Measurements from ENCODE around the gene NANOG. TPM values are rescaled to one million over a fixed set of nuclear protein-coding genes. Genes with fewer than 3 reads are reported as not detected.
"Not testable (repeated sequence)": the region's sequence is repeated elsewhere in the genome, so short reads cannot be mapped to it uniquely, and the experiment has no call there.

Gene NANOG
- total RNA-seq, 3 donors from 2014 or later: 0.27 to 0.33 TPM; not detected in 1

DNA sequence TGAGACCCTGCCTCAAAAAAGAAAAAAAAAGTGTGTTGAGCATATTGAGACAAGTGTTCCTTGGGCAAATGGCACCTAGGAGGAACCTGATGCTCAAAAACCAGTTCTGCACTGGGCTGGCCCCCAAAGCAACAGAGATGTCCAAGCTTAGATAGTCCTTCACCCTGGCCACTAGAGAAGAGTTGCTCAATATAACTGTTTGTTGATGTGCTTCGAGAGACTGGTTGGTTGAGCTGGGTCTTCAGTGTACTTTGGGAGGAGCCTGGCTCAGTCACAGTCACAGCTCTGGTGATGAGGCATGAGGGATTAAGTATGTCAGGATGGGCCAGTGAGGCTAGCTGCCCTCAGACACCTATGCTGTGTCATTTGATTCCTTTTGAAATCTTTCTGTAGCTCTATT lies 45.5 kb downstream of the NANOG start:
- DNase-seq (no peak), ATAC-seq (no peak)
- Mint-ChIP-seq H3K4me3 (no peak overlapping the region), H3K27me3 (ENCODE audit: low read depth) (peaks cover 4% of the 10 kb centered on the region), H3K9me3 (no peaks in the 10 kb centered on the region), H3K4me1 (ENCODE audit: low read depth) (no peaks in the 10 kb centered on the region), H3K36me3 (ENCODE audit: insufficient read depth) (no peaks in the 10 kb centered on the region)

DNA sequence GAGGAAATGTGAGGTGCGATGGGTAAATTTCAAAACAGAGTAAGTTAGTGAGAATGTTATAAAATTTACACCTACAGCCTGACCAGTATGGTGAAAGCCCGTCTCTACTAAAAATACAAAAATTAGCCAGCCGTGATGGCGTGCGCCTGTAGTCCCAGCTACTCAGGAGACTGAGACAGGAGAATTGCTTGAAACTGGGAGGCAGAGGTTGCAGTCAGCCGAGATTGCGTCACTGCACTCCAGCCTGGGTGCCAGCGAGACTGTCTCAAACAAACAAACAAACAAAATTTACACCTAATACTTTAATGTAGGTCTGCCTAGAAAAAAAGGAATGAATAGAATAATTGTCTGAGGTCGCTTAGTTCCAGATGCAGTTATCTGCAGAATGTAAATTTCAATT lies 45.9 kb downstream of the NANOG start:
- Mint-ChIP-seq H3K4me3 (no peak overlapping the region), H3K4me1 (ENCODE audit: low read depth) (no peaks in the 10 kb centered on the region), H3K9me3 (no peaks in the 10 kb centered on the region), H3K27me3 (ENCODE audit: low read depth) (peaks cover 4% of the 10 kb centered on the region), H3K36me3 (ENCODE audit: insufficient read depth) (no peaks in the 10 kb centered on the region)
- DNase-seq (no peak), ATAC-seq (no peak)

DNA sequence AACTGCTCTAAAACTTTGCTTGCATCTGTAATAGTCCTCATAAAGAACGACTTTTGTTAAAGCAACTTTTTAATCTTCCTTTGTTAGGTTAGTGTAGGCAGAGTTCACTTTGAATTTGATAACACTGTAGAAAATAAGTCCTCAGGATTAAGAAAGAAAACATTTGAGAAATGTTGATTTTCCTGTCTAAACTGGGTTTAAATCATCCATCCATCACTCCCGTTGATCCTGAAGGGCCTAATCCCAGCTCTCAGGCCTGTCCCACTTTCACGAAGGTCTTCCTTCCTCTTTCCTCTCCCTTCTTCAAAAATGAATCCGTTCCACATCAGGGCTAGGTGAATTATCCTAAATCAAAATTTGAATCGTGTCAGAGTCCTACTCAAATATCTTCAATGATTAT lies 46.6 kb downstream of the NANOG start:
- peaks cover 4% of the 10 kb centered on the region for H3K27me3 Mint-ChIP-seq (ENCODE audit: low read depth)
- DNase-seq (no peak), ATAC-seq (no peak)
- no peaks in the 10 kb centered on the region for H3K36me3 Mint-ChIP-seq (ENCODE audit: insufficient read depth)
- no peaks in the 10 kb centered on the region for H3K4me1 Mint-ChIP-seq (ENCODE audit: low read depth)
- no peaks in the 10 kb centered on the region for H3K9me3 Mint-ChIP-seq
- H3K4me3 Mint-ChIP-seq: no peak overlapping the region

DNA sequence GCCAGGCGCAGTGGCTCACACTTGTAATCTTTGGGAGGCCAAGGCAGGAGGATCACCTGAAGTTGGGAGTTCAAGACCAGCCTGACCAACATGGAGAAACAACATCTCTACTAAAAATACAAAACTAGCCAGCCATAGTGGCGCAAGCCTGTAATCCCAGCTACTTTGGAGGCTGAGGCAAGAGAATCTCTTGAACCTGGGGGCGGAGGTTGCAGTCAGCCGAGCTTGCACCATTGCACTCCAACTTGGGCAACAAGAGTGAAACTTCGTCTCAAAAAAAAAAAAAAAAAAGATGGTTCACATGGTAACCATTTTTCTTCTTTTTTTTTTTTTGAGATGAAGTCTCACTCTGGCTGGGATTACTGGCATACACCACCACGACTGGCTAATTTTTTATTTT lies 48.2 kb downstream of the NANOG start:
- no peaks in the 10 kb centered on the region for H3K4me1 Mint-ChIP-seq (ENCODE audit: low read depth)
- DNase-seq: no peak

DNA sequence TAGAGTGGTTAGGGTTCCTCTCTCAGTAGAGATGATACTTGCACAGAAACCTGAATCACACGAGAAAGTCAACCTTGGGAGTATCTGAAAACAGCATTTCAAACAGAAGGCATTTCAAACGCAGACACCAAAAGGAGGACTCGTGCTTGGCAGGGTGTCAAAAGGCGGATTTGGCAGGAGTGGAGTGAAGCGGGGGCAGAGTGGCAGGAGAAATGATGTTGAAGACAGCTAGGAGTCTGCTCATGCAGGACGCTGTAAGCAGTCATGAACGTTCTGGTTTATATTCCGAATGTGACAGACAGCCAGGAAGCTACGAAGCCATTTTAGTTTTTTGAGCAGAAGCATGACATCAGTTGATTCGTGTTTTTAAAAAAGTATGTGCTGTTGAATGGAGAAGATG lies 50.0 kb downstream of the NANOG start:
- H3K27me3 Mint-ChIP-seq (ENCODE audit: low read depth); H3K9me3 Mint-ChIP-seq; H3K36me3 Mint-ChIP-seq (ENCODE audit: insufficient read depth); ATAC-seq; H3K4me1 Mint-ChIP-seq (ENCODE audit: low read depth); H3K4me3 Mint-ChIP-seq; DNase-seq: not testable (repeated sequence)

More for the DNA sequence above, 48.2 kb downstream of the NANOG start:
- Mint-ChIP-seq H3K4me3 (no peak overlapping the region), H3K36me3 (ENCODE audit: insufficient read depth) (no peaks in the 10 kb centered on the region), H3K9me3 (no peaks in the 10 kb centered on the region), H3K27me3 (ENCODE audit: low read depth) (peaks cover 6% of the 10 kb centered on the region)
- ATAC-seq: no peak

DNA sequence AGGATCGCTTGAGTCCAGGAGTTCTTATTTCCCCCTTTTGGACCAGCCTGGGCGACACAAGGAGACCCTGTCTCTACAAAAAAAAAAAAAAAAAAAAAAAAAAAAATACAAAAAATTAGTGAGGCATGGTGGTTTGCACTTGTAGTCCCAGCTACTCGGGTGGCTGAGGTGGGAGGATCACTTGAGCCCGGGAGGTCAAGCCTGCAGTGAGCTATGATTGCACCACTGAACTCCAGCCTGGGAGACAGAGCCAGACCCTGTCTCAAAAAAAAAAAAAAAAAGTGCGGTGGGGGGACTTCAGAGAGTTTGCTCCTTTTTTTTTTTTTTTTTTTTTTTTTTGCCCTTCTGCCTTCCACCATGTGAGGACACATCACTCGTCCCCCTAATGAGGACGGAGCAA lies 50.6 kb downstream of the NANOG start:
- not testable (repeated sequence) for H3K36me3 Mint-ChIP-seq (ENCODE audit: insufficient read depth); H3K27me3 Mint-ChIP-seq (ENCODE audit: low read depth); H3K9me3 Mint-ChIP-seq

DNA sequence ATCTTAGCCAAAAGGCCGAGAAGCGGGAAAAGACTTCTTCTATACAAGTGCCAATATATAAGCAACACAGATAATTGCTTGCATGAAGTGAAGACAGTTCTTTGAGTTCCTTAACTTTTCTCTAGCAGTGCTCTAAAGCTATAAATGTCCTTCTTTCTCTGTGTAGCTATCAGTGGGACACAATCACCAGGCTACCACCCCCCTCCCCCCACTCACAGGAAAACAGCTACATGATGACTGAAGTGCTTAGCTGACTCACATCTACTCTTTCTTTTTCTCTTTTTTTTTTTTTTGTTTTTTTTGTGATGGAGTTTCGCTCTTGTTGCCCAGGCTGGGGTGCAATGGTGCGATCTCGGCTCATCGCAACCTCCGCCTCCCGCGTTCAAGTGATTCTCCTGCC lies 53.2 kb downstream of the NANOG start:
- not testable (repeated sequence) for DNase-seq; H3K4me1 Mint-ChIP-seq (ENCODE audit: low read depth); H3K27me3 Mint-ChIP-seq (ENCODE audit: low read depth); H3K36me3 Mint-ChIP-seq (ENCODE audit: insufficient read depth); H3K4me3 Mint-ChIP-seq; H3K9me3 Mint-ChIP-seq
- peak in 1 of 2 donors; percentile 65 for ATAC-seq

More for the DNA sequence above, 50.6 kb downstream of the NANOG start:
- ATAC-seq; DNase-seq; H3K4me1 Mint-ChIP-seq (ENCODE audit: low read depth); H3K4me3 Mint-ChIP-seq: not testable (repeated sequence)

DNA sequence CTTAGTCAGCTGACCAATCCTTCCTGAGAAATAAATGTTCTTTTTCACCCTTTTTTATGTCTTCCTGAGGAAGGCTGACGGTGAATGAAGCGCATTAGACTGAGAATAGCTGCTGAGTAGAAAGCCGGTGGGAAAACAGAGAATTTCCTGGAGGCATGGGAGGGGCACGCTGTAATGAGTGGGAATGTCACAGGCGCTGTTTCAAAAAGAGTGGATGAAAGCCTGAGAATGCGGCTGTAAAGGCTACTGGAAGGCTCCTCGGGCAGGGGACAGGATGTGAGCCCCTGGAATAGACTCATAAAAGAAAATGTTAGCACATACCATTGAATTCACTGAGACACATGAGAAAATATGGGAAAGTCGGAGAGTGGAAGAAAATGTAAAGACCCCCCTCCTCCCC lies 53.9 kb downstream of the NANOG start:
- H3K4me3 Mint-ChIP-seq: not testable (repeated sequence)

DNA sequence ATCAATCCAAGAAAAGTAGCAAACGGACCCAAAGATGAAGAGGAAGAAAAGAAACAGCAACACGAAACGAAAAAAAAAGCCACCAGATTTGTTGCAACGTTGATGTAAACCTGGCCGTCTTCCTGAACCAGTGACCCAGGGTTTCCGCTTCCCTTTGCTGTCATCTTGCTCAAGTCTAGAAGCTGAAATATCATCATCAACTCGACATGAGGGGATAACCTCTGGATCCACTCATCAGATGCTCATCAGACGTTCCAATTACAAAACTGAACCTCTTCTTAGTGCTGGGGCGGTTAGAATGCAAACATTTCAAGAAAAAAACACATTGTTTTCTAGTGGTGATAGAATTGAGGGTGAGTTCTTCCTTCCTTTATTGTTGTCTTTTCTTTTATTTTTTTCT lies 54.4 kb downstream of the NANOG start:
- H3K36me3 Mint-ChIP-seq (ENCODE audit: insufficient read depth); DNase-seq; H3K4me1 Mint-ChIP-seq (ENCODE audit: low read depth); H3K27me3 Mint-ChIP-seq (ENCODE audit: low read depth); H3K9me3 Mint-ChIP-seq; H3K4me3 Mint-ChIP-seq: not testable (repeated sequence)
- ATAC-seq: peak; percentile 89 to 95

More for the DNA sequence above, 53.9 kb downstream of the NANOG start:
- not testable (repeated sequence) for H3K36me3 Mint-ChIP-seq (ENCODE audit: insufficient read depth); H3K27me3 Mint-ChIP-seq (ENCODE audit: low read depth); DNase-seq; H3K9me3 Mint-ChIP-seq; ATAC-seq; H3K4me1 Mint-ChIP-seq (ENCODE audit: low read depth)

DNA sequence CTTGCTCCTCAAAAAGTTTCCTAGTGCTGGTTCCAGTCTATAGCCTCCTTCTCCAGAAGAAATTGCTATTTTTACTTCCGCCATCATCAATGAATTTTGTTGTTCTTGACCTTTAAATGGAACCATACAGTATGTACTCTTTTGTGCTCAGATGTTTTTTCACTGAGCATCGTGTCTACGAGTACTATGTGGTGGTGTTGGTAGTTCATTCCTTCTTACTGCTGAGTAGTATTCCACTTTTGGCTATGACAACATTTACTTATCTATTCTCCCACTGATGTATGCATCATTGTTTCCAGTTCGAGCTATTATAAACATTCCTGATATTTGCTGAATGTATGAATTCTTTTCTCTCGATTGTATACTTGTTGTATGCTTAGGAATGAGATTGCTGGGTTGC lies 54.9 kb downstream of the NANOG start:
- H3K27me3 Mint-ChIP-seq (ENCODE audit: low read depth): peaks cover 4% of the 10 kb centered on the region
- no peaks in the 10 kb centered on the region for H3K9me3 Mint-ChIP-seq
- H3K4me1 Mint-ChIP-seq (ENCODE audit: low read depth): peaks cover 5% of the 10 kb centered on the region
- DNase-seq (no peak), ATAC-seq (no peak)
- no peak overlapping the region for H3K4me3 Mint-ChIP-seq
- H3K36me3 Mint-ChIP-seq (ENCODE audit: insufficient read depth): no peaks in the 10 kb centered on the region

DNA sequence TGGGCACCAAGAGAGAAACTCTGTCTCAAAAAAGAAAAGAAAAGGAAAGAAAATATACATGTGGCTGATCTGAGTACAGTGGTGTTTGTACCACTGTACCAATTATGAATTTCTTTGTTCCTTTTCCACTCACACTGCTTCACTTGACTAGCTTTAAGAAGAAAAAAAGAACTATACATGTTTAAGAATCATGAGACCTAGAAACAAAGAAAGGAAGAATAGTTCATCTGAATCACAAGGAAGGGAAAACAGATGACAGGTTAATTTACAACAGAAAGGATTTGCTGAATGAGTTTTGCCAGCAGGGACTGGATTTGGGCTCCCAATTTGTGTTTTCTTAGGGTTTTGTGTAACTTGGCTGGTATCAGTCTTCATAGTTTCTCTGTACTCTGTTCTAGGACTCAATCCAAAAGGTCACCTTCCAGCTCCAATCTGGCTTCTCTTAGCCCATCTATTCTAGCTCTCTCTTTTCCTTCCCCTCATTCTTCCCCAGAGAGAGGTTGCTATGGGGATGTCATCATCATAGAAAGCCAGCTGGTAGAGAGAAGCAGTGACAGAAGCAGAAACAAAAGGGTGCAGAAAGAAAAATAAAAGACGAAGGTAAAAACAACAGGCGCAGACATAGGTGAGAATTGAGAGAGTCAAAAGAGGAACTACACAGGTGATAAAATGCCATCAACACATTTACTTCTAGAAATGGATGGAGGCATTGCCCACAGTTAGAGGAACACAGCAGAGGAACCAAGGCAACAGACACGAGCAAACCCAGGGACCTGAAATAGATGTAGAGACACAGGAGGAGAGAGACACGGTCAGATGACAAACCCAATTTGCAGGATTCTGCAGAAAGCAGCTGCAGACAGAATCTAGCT lies 58.3 kb downstream of the NANOG start:
- DNase-seq; H3K9me3 Mint-ChIP-seq; ATAC-seq; H3K36me3 Mint-ChIP-seq (ENCODE audit: insufficient read depth); H3K4me1 Mint-ChIP-seq (ENCODE audit: low read depth); H3K4me3 Mint-ChIP-seq: not testable (repeated sequence)
- H3K27me3 Mint-ChIP-seq (ENCODE audit: low read depth): peaks cover 15% of the 10 kb centered on the region

DNA sequence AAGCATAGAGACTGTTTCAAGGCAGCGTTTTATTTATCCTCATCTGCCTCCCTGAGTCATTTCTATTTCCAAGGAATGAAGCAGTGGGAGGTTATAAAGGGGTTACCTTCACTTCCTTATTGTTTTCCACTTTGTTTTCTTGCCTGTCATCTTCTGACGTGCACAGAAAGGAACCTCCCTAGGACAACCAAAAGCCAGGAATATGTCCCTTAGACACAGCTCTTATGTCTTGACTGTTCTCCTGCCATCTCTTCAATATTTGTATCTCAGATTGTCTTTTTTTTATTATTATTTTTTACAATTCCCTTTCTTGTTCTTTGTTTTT lies 58.9 kb downstream of the NANOG start:
- DNase-seq; H3K9me3 Mint-ChIP-seq; H3K4me3 Mint-ChIP-seq; ATAC-seq; H3K36me3 Mint-ChIP-seq (ENCODE audit: insufficient read depth); H3K4me1 Mint-ChIP-seq (ENCODE audit: low read depth): not testable (repeated sequence)
- peaks cover 21% of the 10 kb centered on the region for H3K27me3 Mint-ChIP-seq (ENCODE audit: low read depth)

Other genes starting within 250 kb of the NANOG start
- not detected for gene APOBEC1, start 123.5 kb upstream of the NANOG start, total RNA-seq
- gene GDF3, start 93.6 kb upstream of the NANOG start, total RNA-seq: not detected
- not detected for gene DPPA3, start 78.0 kb upstream of the NANOG start, total RNA-seq
- not detected for gene CLEC4C, start 42.0 kb upstream of the NANOG start, total RNA-seq
- not detected for gene NANOGNB, start 24.2 kb upstream of the NANOG start, total RNA-seq
- 1 to 10 TPM in 1 of 3 donors, not detected in 2; 3.7 TPM for gene SLC2A14, start 83.5 kb downstream of the NANOG start, total RNA-seq
- gene SLC2A3, start 146.8 kb downstream of the NANOG start, total RNA-seq: 100 to 1,000 TPM; 109 to 117 (median 114) TPM
- 10 to 100 TPM; 17.7 to 20.7 (median 19.0) TPM for gene FOXJ2, start 243.3 kb downstream of the NANOG start, total RNA-seq

Data from activated T-cell treated with anti-CD3 and anti-CD28 coated beads, Interleukin-2, amount 50 U/mL, for 4 hours (primary cell).